CD4-positive, alpha-beta T cell treated with Interleukin-4 for 1 hour (primary cell): ENCODE measurements around the gene TNKS1BP1.

Source experiments
- DNase-seq, 2 donors: peaks; one replicate each; pipeline ENCODE4 v3.0.0-alpha.2; 2020 to 2022

The TNKS1BP1 gene

GRCh38 chr11:57279116-57279515, 45.6 kb downstream of the TNKS1BP1 start:
- no peak for DNase-seq

GRCh38 chr11:57278721-57279095, 46.0 kb downstream of the TNKS1BP1 start:
- no peak for DNase-seq

- DNase-seq = peak in 1 of 2 donors; percentile 14
Measured at GRCh38 chr11:57277845-57278720, 46.7 kb downstream of the TNKS1BP1 start.

DNA sequence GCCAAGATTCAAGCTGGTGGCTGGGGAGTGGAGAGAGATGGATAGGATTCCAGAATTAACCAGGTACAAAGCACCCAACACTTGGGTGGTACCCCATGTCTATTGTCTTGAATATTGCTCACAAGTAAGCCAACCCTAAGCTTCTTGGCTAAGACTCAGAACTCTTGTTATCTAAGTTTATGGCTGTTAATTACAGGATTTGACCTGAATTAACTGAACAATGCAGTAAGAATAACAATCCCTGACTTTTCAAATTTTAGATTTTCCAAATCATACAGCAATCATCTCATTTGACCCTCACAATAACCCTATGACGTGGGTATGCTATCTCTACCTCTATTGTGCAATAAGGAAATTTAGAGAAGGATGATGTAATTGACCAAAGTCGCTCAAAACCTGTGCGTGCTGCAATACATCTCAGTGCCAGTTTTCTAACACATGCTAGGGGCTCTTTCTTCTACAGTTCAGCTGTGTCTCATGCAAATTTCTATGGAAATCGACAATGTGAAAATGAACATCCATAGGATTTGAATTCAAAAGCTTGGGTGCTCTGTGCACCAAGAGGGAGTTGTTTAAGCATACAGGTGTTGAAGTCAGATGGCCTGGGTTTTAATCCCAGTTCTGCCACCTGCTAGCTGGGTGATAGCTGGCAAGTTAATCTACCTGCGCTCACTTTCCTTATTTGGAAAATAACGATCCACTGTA, 47.6 kb downstream of the TNKS1BP1 start:
- DNase-seq = no peak

DNA sequence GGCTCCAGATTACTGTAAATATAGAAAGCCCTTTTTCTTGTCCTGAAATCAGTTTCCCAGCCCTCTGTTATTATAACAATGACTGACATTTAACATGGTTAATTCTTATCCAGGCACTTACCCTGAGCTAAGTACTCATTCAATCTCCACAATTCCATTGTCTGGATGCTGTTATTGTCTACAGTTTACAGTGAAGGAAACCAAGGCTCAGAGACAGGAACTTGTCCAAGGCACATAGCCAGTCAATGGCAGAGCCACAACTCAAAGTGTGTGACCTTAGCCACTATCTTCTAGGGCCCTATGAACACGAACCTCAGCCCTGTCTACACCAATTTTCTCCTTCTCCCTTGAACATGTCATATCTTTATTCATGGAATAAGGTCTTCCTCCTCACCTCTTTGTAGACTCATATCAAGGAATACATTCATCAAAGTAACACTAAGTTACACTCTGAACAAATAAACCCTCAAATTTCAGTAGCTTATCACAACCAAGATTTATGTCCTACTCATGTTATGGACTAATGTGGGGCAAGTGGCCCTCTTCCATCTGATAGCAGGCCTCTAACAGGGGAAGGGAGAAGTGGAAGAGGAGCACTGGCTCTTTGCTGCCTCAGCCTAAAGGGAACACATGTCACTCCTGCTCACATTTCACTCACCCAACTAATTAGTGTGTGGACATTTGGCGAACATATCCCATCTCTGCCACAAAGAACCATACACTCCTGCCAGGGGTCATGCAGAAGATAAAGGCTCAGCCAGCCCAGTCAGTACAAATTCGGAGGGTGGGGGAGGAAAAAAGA, 48.4 kb downstream of the TNKS1BP1 start:
- no peak for DNase-seq

- DNase-seq = no peak
Measured at GRCh38 chr11:57275582-57275981, 49.2 kb downstream of the TNKS1BP1 start.

DNA sequence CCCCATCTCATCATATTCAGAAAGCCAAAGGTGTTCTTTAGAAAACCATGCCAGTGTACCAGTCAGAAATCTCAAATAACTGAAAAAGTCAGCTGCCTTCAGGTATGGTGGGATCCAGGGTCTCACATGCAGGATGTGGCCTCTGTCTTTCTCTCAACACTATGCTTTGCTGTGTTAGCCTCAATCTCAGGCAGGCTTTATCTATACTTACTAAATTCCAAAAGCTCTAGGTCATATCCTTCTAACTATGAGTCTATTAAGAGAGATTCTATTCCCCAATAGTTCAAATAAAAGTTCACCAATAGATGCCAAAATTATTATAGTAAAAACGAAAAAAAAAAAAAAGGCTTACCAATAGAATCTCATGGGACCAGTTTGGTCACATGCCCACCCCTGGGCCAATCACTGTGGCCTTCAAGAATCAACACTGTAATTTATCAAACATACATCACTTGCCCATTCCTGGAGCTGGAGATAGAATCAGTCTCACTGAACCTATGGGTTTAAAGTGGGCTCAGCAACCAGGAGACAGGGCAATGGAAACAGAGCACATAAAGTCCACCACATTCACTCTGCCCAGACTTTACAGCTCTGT, 49.8 kb downstream of the TNKS1BP1 start:
- no peak for DNase-seq

DNA sequence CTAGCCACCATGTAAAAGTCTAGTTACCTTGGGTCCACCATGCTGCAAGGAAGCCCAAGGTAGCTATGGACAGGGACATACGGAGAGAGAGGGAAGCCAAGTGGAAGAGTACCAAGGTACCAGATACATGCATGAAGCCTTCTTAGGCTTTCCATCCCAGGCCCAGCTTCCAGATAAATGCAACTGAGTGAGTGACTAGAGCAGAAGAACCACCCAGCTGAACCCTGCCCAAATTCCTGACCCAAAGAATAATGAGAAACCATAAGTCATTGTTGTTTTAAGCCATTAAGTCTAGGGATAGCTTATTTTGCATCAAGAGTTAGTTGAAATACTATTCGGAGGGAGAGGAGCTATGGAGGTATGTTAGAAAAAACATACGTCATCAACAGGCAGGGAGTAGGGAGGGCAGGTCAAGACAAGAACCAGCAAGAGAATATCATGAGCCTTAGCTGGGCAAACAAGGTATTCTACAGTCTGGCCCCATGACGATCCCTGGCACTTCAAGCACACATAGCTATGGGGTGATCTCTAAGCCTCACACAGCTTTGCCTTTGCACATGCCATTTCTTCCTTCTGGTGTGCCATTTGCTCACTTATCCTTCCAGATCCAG, 51.2 kb downstream of the TNKS1BP1 start:
- no peak for DNase-seq

DNA sequence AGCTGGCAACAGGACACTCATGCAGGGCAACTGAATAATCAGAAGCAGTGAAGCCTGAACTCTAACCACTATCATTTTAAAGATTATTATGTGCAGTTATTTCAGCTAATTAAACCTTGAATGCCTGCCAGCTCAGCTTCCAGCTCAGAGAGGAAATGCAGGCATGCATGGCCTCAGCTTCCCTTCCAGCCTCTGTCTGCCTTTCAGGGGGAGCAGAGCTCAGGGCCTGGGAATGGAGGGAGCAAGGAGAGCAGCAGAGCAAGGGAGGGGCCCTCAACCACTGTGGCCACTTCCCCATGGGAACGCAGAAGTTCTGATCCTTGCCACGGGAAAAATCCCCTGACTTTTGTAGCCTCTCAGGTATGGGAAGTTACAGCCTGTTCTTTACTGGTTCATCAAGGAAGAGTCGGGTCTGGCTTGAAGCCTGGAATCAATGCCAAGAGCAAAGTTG, 55.2 kb downstream of the TNKS1BP1 start:
- no peak for DNase-seq

- DNase-seq = no peak
Measured at GRCh38 chr11:57266157-57266556, 58.6 kb downstream of the TNKS1BP1 start.

- no peak for DNase-seq
Measured at GRCh38 chr11:57263351-57263750, 61.4 kb downstream of the TNKS1BP1 start.

GRCh38 chr11:57262157-57262556, 62.6 kb downstream of the TNKS1BP1 start:
- no peak for DNase-seq

GRCh38 chr11:57260937-57261783, 63.6 kb downstream of the TNKS1BP1 start:
- no peak for DNase-seq

GRCh38 chr11:57256119-57256518, 68.6 kb downstream of the TNKS1BP1 start:
- DNase-seq = no peak

DNA sequence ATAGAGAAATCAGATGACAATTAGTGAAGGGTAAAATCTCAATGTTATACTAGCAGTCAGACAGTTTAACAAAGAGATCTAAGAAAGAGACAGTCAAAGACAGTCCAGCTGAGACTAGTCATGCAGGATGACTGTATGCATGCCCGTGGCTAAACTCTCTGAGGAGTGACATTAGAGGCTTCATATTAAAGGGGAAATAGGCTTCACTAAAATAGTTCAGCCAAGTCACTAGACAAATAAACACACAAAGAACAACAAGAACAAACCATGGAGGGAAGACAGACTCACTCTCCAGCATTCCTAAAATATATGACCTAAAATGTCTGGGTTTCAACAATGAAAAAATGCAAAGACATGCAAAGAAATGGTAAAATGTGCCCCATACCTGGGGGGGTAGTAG, 69.1 kb downstream of the TNKS1BP1 start:
- no peak for DNase-seq

DNA sequence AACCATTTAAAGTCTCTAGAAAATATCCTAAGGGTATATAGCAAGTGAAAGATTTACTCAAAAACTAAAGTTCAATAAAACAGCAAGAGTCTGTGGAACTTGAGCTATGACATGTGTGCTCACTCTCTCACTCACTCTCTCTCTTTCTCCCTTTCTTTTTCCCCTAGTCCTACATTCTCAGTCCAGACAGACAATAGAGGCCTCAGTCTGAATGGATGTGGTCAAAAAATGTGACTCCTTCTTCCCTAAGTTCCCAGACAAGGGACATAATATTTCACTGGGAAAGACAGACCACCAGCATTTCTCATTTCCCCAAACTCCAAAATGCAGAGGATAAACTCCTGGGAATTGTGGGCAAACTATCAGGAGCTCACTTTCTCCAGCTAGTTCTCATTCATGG, 70.1 kb downstream of the TNKS1BP1 start:
- no peak for DNase-seq

- DNase-seq = no peak
Measured at GRCh38 chr11:57251491-57252104, 73.2 kb downstream of the TNKS1BP1 start.

- no peak for DNase-seq
Measured at GRCh38 chr11:57251037-57251436, 73.7 kb downstream of the TNKS1BP1 start.
